ENCODE measurements around the gene FIBCD1.
A peak's percentile ranks its signal among the peaks of the same experiment; 100 is the strongest.

The FIBCD1 gene

GRCh38 chr9:130932255-130933079, 6.6 kb downstream of the FIBCD1 start:
- Histone ChIP-seq H3K4me3 (replicated peaks; ENCODE audit: low read depth, low read length) (no peak overlapping the region), H3K27me3 (replicated peaks; ENCODE audit: control insufficient read depth, insufficient read depth, low read length) (peaks cover 3% of the 10 kb centered on the region), H3K36me3 (ENCODE audit: control insufficient read depth, insufficient read depth, low read length) (no peaks in the 10 kb centered on the region)
- DNase-seq (ENCODE audit: extremely low read depth, insufficient read length), result no peak
- TF ChIP-seq CTCF (IDR thresholded peaks at IDR 0.05; ENCODE audit: insufficient read depth, low read length, poor library complexity, severe bottlenecking), result no peak

GRCh38 chr9:130931508-130932254, 7.4 kb downstream of the FIBCD1 start:
- DNase-seq (ENCODE audit: extremely low read depth, insufficient read length), result peak; percentile 74
- Histone ChIP-seq H3K27me3 (replicated peaks; ENCODE audit: control insufficient read depth, insufficient read depth, low read length) (no peaks in the 10 kb centered on the region; the same call in none of the 2 replicates), H3K36me3 (ENCODE audit: control insufficient read depth, insufficient read depth, low read length) (no peaks in the 10 kb centered on the region), H3K4me3 (replicated peaks; ENCODE audit: low read depth, low read length) (no peak overlapping the region)
- TF ChIP-seq CTCF (IDR thresholded peaks at IDR 0.05; ENCODE audit: insufficient read depth, low read length, poor library complexity, severe bottlenecking), result no peak

- no peak overlapping the region for H3K4me3 ChIP-seq (replicated peaks; ENCODE audit: low read depth, low read length)
- DNase-seq (ENCODE audit: extremely low read depth, insufficient read length), result no peak
- H3K27me3 ChIP-seq (replicated peaks; ENCODE audit: control insufficient read depth, insufficient read depth, low read length), result no peaks in the 10 kb centered on the region; the same call in none of the 2 replicates
- no peak for TF ChIP-seq CTCF (IDR thresholded peaks at IDR 0.05; ENCODE audit: insufficient read depth, low read length, poor library complexity, severe bottlenecking)
- no peaks in the 10 kb centered on the region for H3K36me3 ChIP-seq (ENCODE audit: control insufficient read depth, insufficient read depth, low read length)
These were observed 8.2 kb downstream of the FIBCD1 start for GRCh38 chr9:130930804-130931349.

GRCh38 chr9:130930132-130930803, 8.8 kb downstream of the FIBCD1 start:
- DNase-seq (ENCODE audit: extremely low read depth, insufficient read length), result no peak
- Histone ChIP-seq H3K36me3 (ENCODE audit: control insufficient read depth, insufficient read depth, low read length) (no peaks in the 10 kb centered on the region), H3K4me3 (replicated peaks; ENCODE audit: low read depth, low read length) (no peak overlapping the region), H3K27me3 (replicated peaks; ENCODE audit: control insufficient read depth, insufficient read depth, low read length) (no peaks in the 10 kb centered on the region; the same call in none of the 2 replicates)
- no peak for TF ChIP-seq CTCF (IDR thresholded peaks at IDR 0.05; ENCODE audit: insufficient read depth, low read length, poor library complexity, severe bottlenecking)

- Histone ChIP-seq H3K27me3 (replicated peaks; ENCODE audit: control insufficient read depth, insufficient read depth, low read length) (no peaks in the 10 kb centered on the region; the same call in 1 of the 2 replicates), H3K4me3 (replicated peaks; ENCODE audit: low read depth, low read length) (no peak overlapping the region), H3K36me3 (ENCODE audit: control insufficient read depth, insufficient read depth, low read length) (no peaks in the 10 kb centered on the region)
- no peak for DNase-seq (ENCODE audit: extremely low read depth, insufficient read length)
- no peak for TF ChIP-seq CTCF (IDR thresholded peaks at IDR 0.05; ENCODE audit: insufficient read depth, low read length, poor library complexity, severe bottlenecking)
These were observed 9.4 kb downstream of the FIBCD1 start for GRCh38 chr9:130929571-130930038.

Data from GM06990 (cell line).